Hematopoietic multipotent progenitor cell treated with erythropoietin and hydrocortisone succinate and interleukin-3 and kit ligand, for 8 days (in vitro differentiated cells): ENCODE measurements around the gene ADRA2B.

ENCODE experiments used
- DNase-seq: peaks from one replicate; pipeline ENCODE4 v3.0.0-alpha.2; 2015

The ADRA2B gene

GRCh38 chr2:96136129-96136720, 19.9 kb upstream of the ADRA2B start:
- DNase-seq: no peak

GRCh38 chr2:96135621-96136020, 19.2 kb upstream of the ADRA2B start:
- no peak for DNase-seq

GRCh38 chr2:96135171-96135570, 18.8 kb upstream of the ADRA2B start:
- no peak for DNase-seq

GRCh38 chr2:96134421-96134820, 18.1 kb upstream of the ADRA2B start:
- no peak for DNase-seq

- DNase-seq: no peak
These were observed 15.7 kb upstream of the ADRA2B start for GRCh38 chr2:96131813-96132745.

GRCh38 chr2:96131152-96131812, 14.9 kb upstream of the ADRA2B start:
- DNase-seq: no peak

GRCh38 chr2:96130483-96130882, 14.1 kb upstream of the ADRA2B start:
- DNase-seq: no peak

GRCh38 chr2:96129528-96130120, 13.3 kb upstream of the ADRA2B start:
- DNase-seq: no peak

- DNase-seq: no peak
These were observed 12.1 kb upstream of the ADRA2B start for GRCh38 chr2:96128456-96128855.

- DNase-seq: no peak
These were observed 8.3 kb upstream of the ADRA2B start for GRCh38 chr2:96124406-96125265.

GRCh38 chr2:96123936-96124335, 7.6 kb upstream of the ADRA2B start:
- DNase-seq: no peak

GRCh38 chr2:96123290-96123689, 6.9 kb upstream of the ADRA2B start:
- no peak for DNase-seq

GRCh38 chr2:96122391-96122790, 6.0 kb upstream of the ADRA2B start:
- no peak for DNase-seq

- DNase-seq: no peak
These were observed 5.0 kb upstream of the ADRA2B start for GRCh38 chr2:96121414-96121813.

- no peak for DNase-seq
These were observed 4.6 kb upstream of the ADRA2B start for GRCh38 chr2:96120991-96121390.

GRCh38 chr2:96120091-96120720, 3.8 kb upstream of the ADRA2B start:
- DNase-seq: no peak

- no peak for DNase-seq
These were observed 3.0 kb upstream of the ADRA2B start for GRCh38 chr2:96119389-96119751.

GRCh38 chr2:96118698-96119388, 2.5 kb upstream of the ADRA2B start:
- DNase-seq: no peak

- DNase-seq: no peak
These were observed 1.6 kb upstream of the ADRA2B start for GRCh38 chr2:96117701-96118588.

- DNase-seq: peak; percentile 41
These were observed 635 bp upstream of the ADRA2B start for GRCh38 chr2:96116879-96117533.
